PC-3 (cell line): Measurements from ENCODE around the gene NKD1. TPM values are rescaled to one million over a fixed set of nuclear protein-coding genes. Genes with fewer than 3 reads are reported as not detected.

Experiments
- ATAC-seq: fragments of 200-7000 bp; cut with Tn5 transposase; 2 replicates; pipeline ENCODE4 v1.9.1; 2020; ENCODE audit warnings: mild to moderate bottlenecking, moderate library complexity
- BruUV-seq: library from RNA; stranded (reverse); fragments of 400-500 nt; replicated peaks from 2 replicates; lab custom pipeline; 2021; lab: Mats Ljungman, UMichigan
- CTCF ChIA-PET: fragments of 300-600 bp; sonication (Branson Sonifier 250); formaldehyde crosslinking; loops from one replicate; lab custom pipeline; 2022; ENCODE audit warnings: antibody characterized with exemption; lab: Charles Lee
- POLR2A ChIA-PET: fragments of 300-600 bp; sonication (Branson Sonifier 250); formaldehyde crosslinking; loops from one replicate; lab custom pipeline; 2022; ENCODE audit warnings: antibody characterized with exemption; ENCODE audit not compliant: unreplicated experiment; lab: Charles Lee
- DNase-seq: peaks from one replicate; pipeline ENCODE4 v3.0.0-alpha.2; 2015
- H2AFZ ChIP-seq: fragments of 300-600 bp; sonication (generic); 2 replicates; pipeline ENCODE4 v1.6.0; 2016; ENCODE audit warnings: antibody characterized with exemption, low read length
- H3F3A ChIP-seq: fragments of 300-600 bp; sonication (generic); one replicate; pipeline ENCODE4 v1.6.0; 2017; ENCODE audit warnings: antibody characterized with exemption, low read length, control low read depth, mild to moderate bottlenecking; ENCODE audit not compliant: unreplicated experiment
- H3K27ac ChIP-seq: fragments of 300-600 bp; sonication (generic); 2 replicates; pipeline ENCODE4 v1.5.1; 2016; ENCODE audit warnings: mild to moderate bottlenecking, low read length
- H3K27me3 ChIP-seq: fragments of 300-600 bp; sonication (generic); 2 replicates; pipeline ENCODE4 v1.6.1; 2016; ENCODE audit warnings: low read length, mixed read lengths
- H3K36me3 ChIP-seq: fragments of 300-600 bp; sonication (generic); 2 replicates; pipeline ENCODE4 v1.6.1; 2016; ENCODE audit warnings: low read depth, mixed run types, low read length, mixed read lengths
- H3K4me1 ChIP-seq: fragments of 300-600 bp; sonication (generic); 2 replicates; pipeline ENCODE4 v1.5.1; 2016; ENCODE audit warnings: low read length; ENCODE audit not compliant: insufficient read depth
- H3K4me2 ChIP-seq: fragments of 300-600 bp; sonication (generic); 2 replicates; pipeline ENCODE4 v1.6.0; 2016; ENCODE audit warnings: low read length
- H3K4me3 ChIP-seq: fragments of 300-600 bp; sonication (generic); 2 replicates; pipeline ENCODE4 v1.5.1; 2016; ENCODE audit warnings: mild to moderate bottlenecking, low read length, mixed read lengths
- H3K79me2 ChIP-seq: fragments of 300-600 bp; sonication (generic); 2 replicates; pipeline ENCODE4 v1.6.1; 2017; ENCODE audit warnings: low read length, mixed read lengths
- H3K9ac ChIP-seq: fragments of 300-600 bp; sonication (generic); 2 replicates; pipeline ENCODE4 v1.6.0; 2016; ENCODE audit warnings: mild to moderate bottlenecking, low read length
- H3K9me2 ChIP-seq: fragments of 300-600 bp; sonication (generic); replicated peaks from 2 replicates; pipeline ENCODE4 v1.6.1; 2016; ENCODE audit warnings: mixed run types, low read length, mixed read lengths
- H3K9me3 ChIP-seq: fragments of 300-600 bp; sonication (generic); 2 replicates; pipeline ENCODE4 v1.6.1; 2016; ENCODE audit warnings: low read length, mixed read lengths
- H4K20me1 ChIP-seq: fragments of 300-600 bp; sonication (generic); 2 replicates; pipeline ENCODE4 v1.6.1; 2016; ENCODE audit warnings: low read length, mixed read lengths
- EZH2 ChIP-seq: fragments of 300-600 bp; sonication (generic); IDR thresholded peaks from one replicate; pipeline ENCODE4 v1.6.1; 2017; ENCODE audit warnings: antibody characterized with exemption, mild to moderate bottlenecking, low read length; ENCODE audit not compliant: unreplicated experiment
- EZH2phosphoT487 ChIP-seq: fragments of 300-600 bp; sonication (generic); IDR thresholded peaks from 2 replicates; pipeline ENCODE4 v1.6.1; 2018; ENCODE audit warnings: mild to moderate bottlenecking, antibody characterized with exemption, low read length, borderline replicate concordance
- intact Hi-C: fragments of 100-400 bp; cut with micrococcal nuclease; formaldehyde crosslinking; loops from 2 replicates; pipeline ENCODE4 v1.9.0; 2023
- total RNA-seq: library from RNA; depleted of rRNA; stranded (reverse); fragments of >200 nt; gene quantifications from 2 replicates; pipeline ENCODE4 v1.2.3, GENCODE V29; 2014
- TF ChIP-seq, protein P1 (sequence below): fragments of 300-600 bp; sonication (generic); conservative IDR thresholded peaks from 2 replicates; pipeline ENCODE4 v1.5.1; 2017; ENCODE audit warnings: antibody characterized with exemption, low read depth, mild to moderate bottlenecking, low read length

NKD1 gene
- total RNA-seq, 1 experiment from 2014 or later = 0.07 TPM

DNA sequence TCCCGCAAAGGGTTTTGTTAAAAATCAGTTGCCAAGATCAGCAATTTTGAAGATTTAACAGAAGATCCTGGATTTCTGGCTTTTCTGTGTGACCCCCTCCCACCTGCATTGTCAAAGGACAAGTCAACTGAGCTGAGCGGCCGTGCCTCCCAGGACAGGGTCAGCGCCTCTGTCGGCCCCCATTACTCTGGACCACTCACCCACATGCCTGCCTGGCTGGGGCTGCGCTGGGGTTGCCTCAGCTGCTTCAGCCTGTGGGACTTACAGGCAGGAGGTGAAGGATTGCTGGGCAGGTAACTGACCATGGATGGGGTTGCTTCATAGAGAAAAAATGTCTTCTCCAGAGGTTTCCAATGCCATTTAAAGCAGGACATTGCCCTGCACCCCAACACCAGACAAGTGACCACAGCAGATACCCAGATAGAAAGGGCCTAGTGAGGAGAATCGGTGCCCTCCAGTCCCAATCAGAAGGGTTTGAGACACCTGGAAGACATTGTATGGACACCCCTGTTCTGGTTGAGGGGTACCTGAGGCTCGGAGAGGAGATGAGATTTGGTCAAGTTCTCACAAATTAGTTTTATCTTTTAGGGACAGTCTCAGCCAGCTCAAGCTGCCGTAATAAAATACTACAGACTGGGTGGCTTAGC, 80.1 kb downstream of the NKD1 start:
- Histone ChIP-seq H3K79me2 (no peaks in the 10 kb centered on the region), H4K20me1 (no peaks in the 10 kb centered on the region), H3K27me3 (no peaks in the 10 kb centered on the region), H3K9me2 (no peaks in the 10 kb centered on the region), H2AFZ (no peak overlapping the region), H3K9ac (no peak overlapping the region), H3K9me3 (no peaks in the 10 kb centered on the region), H3K27ac (no peak overlapping the region), H3K4me2 (no peak overlapping the region), H3K4me1 (peaks cover 10% of the 10 kb centered on the region), H3F3A (no peaks in the 10 kb centered on the region), H3K36me3 (no peaks in the 10 kb centered on the region), H3K4me3 (no peak overlapping the region)
- ChIA-PET POLR2A (no interaction called here), CTCF (no interaction called here)
- no TSS peak for BruUV-seq
- DNase-seq = no peak
- intact Hi-C loops = no loop called here
- no peak for ATAC-seq
- TF ChIP-seq EZH2phosphoT487 (no peak), EZH2 (no peak)
- TF ChIP-seq, protein P1, sequence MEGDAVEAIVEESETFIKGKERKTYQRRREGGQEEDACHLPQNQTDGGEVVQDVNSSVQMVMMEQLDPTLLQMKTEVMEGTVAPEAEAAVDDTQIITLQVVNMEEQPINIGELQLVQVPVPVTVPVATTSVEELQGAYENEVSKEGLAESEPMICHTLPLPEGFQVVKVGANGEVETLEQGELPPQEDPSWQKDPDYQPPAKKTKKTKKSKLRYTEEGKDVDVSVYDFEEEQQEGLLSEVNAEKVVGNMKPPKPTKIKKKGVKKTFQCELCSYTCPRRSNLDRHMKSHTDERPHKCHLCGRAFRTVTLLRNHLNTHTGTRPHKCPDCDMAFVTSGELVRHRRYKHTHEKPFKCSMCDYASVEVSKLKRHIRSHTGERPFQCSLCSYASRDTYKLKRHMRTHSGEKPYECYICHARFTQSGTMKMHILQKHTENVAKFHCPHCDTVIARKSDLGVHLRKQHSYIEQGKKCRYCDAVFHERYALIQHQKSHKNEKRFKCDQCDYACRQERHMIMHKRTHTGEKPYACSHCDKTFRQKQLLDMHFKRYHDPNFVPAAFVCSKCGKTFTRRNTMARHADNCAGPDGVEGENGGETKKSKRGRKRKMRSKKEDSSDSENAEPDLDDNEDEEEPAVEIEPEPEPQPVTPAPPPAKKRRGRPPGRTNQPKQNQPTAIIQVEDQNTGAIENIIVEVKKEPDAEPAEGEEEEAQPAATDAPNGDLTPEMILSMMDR = no peak

- DNase-seq (no peak), ATAC-seq (no peak)
- no peaks in the 10 kb centered on the region for H3F3A ChIP-seq
- no peaks in the 10 kb centered on the region for H3K9me2 ChIP-seq
- no peak for TF ChIP-seq EZH2phosphoT487
- TF ChIP-seq EZH2 = no peak
- TF ChIP-seq, protein P1 = no peak
- no peak overlapping the region for H3K27ac ChIP-seq
- intact Hi-C loops = no loop called here
- peaks cover 10% of the 10 kb centered on the region for H3K4me1 ChIP-seq
- H3K27me3 ChIP-seq = no peaks in the 10 kb centered on the region
- no peaks in the 10 kb centered on the region for H3K36me3 ChIP-seq
- no peak overlapping the region for H3K9ac ChIP-seq
- no peak overlapping the region for H3K4me3 ChIP-seq
- no TSS peak for BruUV-seq
- no peak overlapping the region for H3K4me2 ChIP-seq
- no peaks in the 10 kb centered on the region for H3K9me3 ChIP-seq
- no peaks in the 10 kb centered on the region for H4K20me1 ChIP-seq
- ChIA-PET CTCF (no interaction called here), POLR2A (no interaction called here)
- no peak overlapping the region for H2AFZ ChIP-seq
- H3K79me2 ChIP-seq = no peaks in the 10 kb centered on the region
Measured at GRCh38 chr16:50629334-50629733, 81.1 kb downstream of the NKD1 start.

DNA sequence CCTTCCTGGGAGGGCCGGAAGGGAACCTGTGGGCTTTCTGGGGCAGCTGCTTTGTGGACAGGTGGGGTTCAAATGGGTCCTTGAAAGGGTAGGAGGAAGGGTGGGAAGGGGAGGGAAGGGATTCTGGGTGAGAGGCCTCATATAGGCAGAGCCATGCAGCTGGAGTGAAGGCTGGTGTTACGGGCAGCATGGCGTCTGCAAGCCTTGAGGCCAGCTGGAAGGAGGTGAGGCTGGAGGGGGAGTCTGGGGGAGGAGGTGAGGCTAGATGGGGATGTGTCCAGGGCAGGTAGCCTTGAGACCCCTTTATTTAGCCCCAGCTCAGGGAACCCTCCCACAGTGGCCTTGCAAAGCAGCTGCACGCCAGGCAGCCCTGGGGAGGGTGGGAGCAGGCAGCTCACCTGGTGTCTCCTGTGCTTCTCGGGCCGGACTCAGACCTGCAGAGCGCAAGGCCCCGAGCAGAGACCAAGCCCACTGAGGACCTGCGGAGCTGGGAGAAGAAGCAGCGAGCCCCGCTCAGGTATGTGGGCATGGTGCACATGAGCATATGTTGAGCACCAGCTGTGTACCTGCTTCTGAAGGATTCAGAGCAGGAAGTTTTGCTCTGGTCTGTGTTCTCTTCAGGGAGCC, 82.3 kb downstream of the NKD1 start:
- Histone ChIP-seq H3K27me3 (peaks cover 4% of the 10 kb centered on the region; the same call in 1 of the 2 replicates), H2AFZ (no peak overlapping the region), H3K27ac (no peak overlapping the region), H3K4me3 (no peak overlapping the region), H3F3A (no peaks in the 10 kb centered on the region), H4K20me1 (no peaks in the 10 kb centered on the region), H3K9me3 (no peaks in the 10 kb centered on the region), H3K79me2 (no peaks in the 10 kb centered on the region), H3K36me3 (no peaks in the 10 kb centered on the region), H3K9ac (no peak overlapping the region), H3K9me2 (no peaks in the 10 kb centered on the region), H3K4me2 (no peak overlapping the region), H3K4me1 (peaks cover 10% of the 10 kb centered on the region)
- CTCF ChIA-PET = no interaction called here
- TF ChIP-seq, protein P1 = no peak
- TF ChIP-seq EZH2phosphoT487 (no peak), EZH2 (no peak)
- intact Hi-C loops = no loop called here
- no TSS peak for BruUV-seq
- no peak for ATAC-seq
- no peak for DNase-seq
- POLR2A ChIA-PET = no interaction called here
